Activated B cell treated with CpG ODN at 0.5 μM for 24 hours (primary cell): ENCODE measurements around the gene NEUROG2. TPM values are rescaled to one million over a fixed set of nuclear protein-coding genes. Genes with fewer than 3 reads are reported as not detected.

ENCODE experiments used
- ATAC-seq: fragments of 200-7000 bp; cut with Tn5 transposase; one replicate; pipeline ENCODE4 v1.10.0; 2021; ENCODE audit warnings: low read depth, mild to moderate bottlenecking, moderate library complexity
- CTCF ChIA-PET: fragments of 350-600 bp; sonication (Branson Sonifier 250); formaldehyde crosslinking; loops from one replicate; lab custom pipeline; 2021; ENCODE audit warnings: antibody characterized with exemption; lab: Charles Lee
- POLR2A ChIA-PET: fragments of 350-600 bp; sonication (Branson Sonifier 250); formaldehyde crosslinking; loops from one replicate; lab custom pipeline; 2021; ENCODE audit warnings: antibody characterized with exemption; lab: Charles Lee
- DNase-seq: peaks from one replicate; pipeline ENCODE4 v3.0.0; 2022
- H3K27ac Mint-ChIP-seq: one replicate; pipeline ENCODE4 v1.8.0; 2020; ENCODE audit warnings: mixed read lengths
- H3K27me3 Mint-ChIP-seq: one replicate; pipeline ENCODE4 v1.8.0; 2021; ENCODE audit warnings: mixed read lengths
- H3K36me3 Mint-ChIP-seq: one replicate; pipeline ENCODE4 v1.8.0; 2021; ENCODE audit warnings: low read depth, mixed read lengths
- H3K4me1 Mint-ChIP-seq: one replicate; pipeline ENCODE4 v1.8.0; 2021; ENCODE audit warnings: mixed read lengths
- H3K4me3 Mint-ChIP-seq: one replicate; pipeline ENCODE4 v1.8.0; 2020; ENCODE audit warnings: mild to moderate bottlenecking, mixed read lengths
- H3K9me3 Mint-ChIP-seq: one replicate; pipeline ENCODE4 v1.8.0; 2020; ENCODE audit warnings: mixed read lengths
- CTCF ChIP-seq: fragments of 200-600 bp; IDR thresholded peaks from one replicate; pipeline ENCODE4 v1.8.0; 2022; ENCODE audit warnings: antibody characterized with exemption, mild to moderate bottlenecking
- intact Hi-C: fragments of 100-400 bp; cut with micrococcal nuclease; formaldehyde crosslinking; loops from one replicate; pipeline ENCODE4 v1.15.1; 2024
- total RNA-seq: library from RNA; stranded (reverse); gene quantifications from 2 replicates; pipeline ENCODE4 v1.2.3, GENCODE V29; 2022

Gene NEUROG2
- total RNA-seq, 1 donor from 2014 or later = not detected

DNA sequence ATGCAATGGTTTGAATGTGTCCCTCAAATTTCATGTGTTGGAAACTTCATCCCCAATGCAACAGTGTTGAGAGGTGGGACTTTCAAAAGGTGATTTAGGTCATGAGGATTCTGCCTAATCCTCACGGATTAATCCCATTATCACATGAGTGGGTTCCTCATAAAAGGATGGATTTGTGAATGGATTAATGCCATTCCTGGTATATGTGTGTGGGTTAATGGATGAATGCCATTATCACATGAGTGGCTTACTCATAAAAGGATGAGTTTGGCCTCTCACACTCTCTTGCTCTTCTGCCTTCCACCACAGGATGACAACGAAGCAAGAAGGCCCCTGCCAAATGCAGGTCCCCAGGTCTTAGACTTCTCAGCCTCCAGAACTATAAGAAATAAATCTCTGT, 30.5 kb upstream of the NEUROG2 start:
- H3K9me3 Mint-ChIP-seq = no peaks in the 10 kb centered on the region
- no peak overlapping the region for H3K4me3 Mint-ChIP-seq
- ChIA-PET POLR2A (no interaction called here), CTCF (no interaction called here)
- ATAC-seq = no peak
- H3K4me1 Mint-ChIP-seq = no peaks in the 10 kb centered on the region
- no peak for DNase-seq
- H3K27me3 Mint-ChIP-seq = no peaks in the 10 kb centered on the region
- H3K27ac Mint-ChIP-seq = no peak overlapping the region
- no peaks in the 10 kb centered on the region for H3K36me3 Mint-ChIP-seq
- intact Hi-C loops = no loop called here
- no peak for TF ChIP-seq CTCF

- POLR2A ChIA-PET = no interaction called here
- CTCF ChIA-PET = no interaction called here
- intact Hi-C loops = no loop called here
- DNase-seq = no peak
- H3K36me3 Mint-ChIP-seq = no peaks in the 10 kb centered on the region
- H3K9me3 Mint-ChIP-seq = no peaks in the 10 kb centered on the region
- no peak for TF ChIP-seq CTCF
- H3K27me3 Mint-ChIP-seq = no peaks in the 10 kb centered on the region
- no peaks in the 10 kb centered on the region for H3K4me1 Mint-ChIP-seq
- no peak overlapping the region for H3K27ac Mint-ChIP-seq
- no peak for ATAC-seq
- no peak overlapping the region for H3K4me3 Mint-ChIP-seq
These were observed 29.4 kb upstream of the NEUROG2 start for GRCh38 chr4:112545346-112545745.

GRCh38 chr4:112540695-112541094, 24.7 kb upstream of the NEUROG2 start:
- Mint-ChIP-seq H3K27ac (no peak overlapping the region), H3K9me3 (no peaks in the 10 kb centered on the region), H3K4me1 (no peaks in the 10 kb centered on the region), H3K27me3 (no peaks in the 10 kb centered on the region), H3K36me3 (no peaks in the 10 kb centered on the region), H3K4me3 (no peak overlapping the region)
- ChIA-PET POLR2A (no interaction called here), CTCF (no interaction called here)
- intact Hi-C loops = no loop called here
- ATAC-seq (no peak), DNase-seq (no peak)
- TF ChIP-seq CTCF = no peak

DNA sequence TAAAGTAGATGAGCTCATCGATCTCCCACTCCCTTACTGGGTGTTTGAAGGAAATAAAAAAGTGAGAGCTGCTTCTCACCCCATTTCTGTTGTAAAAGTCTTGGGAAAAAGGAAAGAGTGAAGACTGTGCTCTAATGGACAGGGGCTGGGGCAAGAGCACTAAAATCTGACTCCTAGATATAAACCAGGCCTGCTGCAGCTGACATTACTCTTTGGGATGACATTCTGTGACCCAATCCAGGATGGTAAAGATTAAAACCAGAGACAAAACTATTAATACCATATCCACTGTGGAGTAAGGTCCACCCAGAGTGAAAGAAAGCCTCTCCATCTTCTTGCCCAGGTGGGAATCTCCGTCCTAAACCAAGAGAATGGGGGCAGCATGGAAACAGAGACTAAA, 20.1 kb upstream of the NEUROG2 start:
- POLR2A ChIA-PET = no interaction called here
- H3K4me1 Mint-ChIP-seq = no peaks in the 10 kb centered on the region
- DNase-seq (no peak), ATAC-seq (no peak)
- H3K36me3 Mint-ChIP-seq = no peaks in the 10 kb centered on the region
- intact Hi-C loops = no loop called here
- H3K4me3 Mint-ChIP-seq = no peak overlapping the region
- CTCF ChIA-PET = no interaction called here
- H3K9me3 Mint-ChIP-seq = no peaks in the 10 kb centered on the region
- H3K27ac Mint-ChIP-seq = no peak overlapping the region
- H3K27me3 Mint-ChIP-seq = no peaks in the 10 kb centered on the region
- TF ChIP-seq CTCF = no peak

- H3K27me3 Mint-ChIP-seq = peaks cover 8% of the 10 kb centered on the region
These were observed 16.3 kb upstream of the NEUROG2 start for GRCh38 chr4:112532267-112532666.

More at GRCh38 chr4:112532267-112532666, 16.3 kb upstream of the NEUROG2 start:
- Mint-ChIP-seq H3K4me1 (no peaks in the 10 kb centered on the region), H3K27ac (no peak overlapping the region), H3K36me3 (no peaks in the 10 kb centered on the region), H3K4me3 (no peak overlapping the region), H3K9me3 (no peaks in the 10 kb centered on the region)
- ATAC-seq (no peak), DNase-seq (no peak)
- no peak for TF ChIP-seq CTCF
- intact Hi-C loops = no loop called here
- POLR2A ChIA-PET = interaction anchor here (0.6 to 0.7 kb wide), 2 partner anchors 218 to 316 kb away, joined by 3 to 6 read pairs; no protein-coding TSS in a partner anchor
- CTCF ChIA-PET = no interaction called here
